OCI-LY7 (cell line): Measurements from ENCODE around the gene GAPDH. TPM values are rescaled to one million over a fixed set of nuclear protein-coding genes. Genes with fewer than 3 reads are reported as not detected.

Experiments used
- BruUV-seq: library from RNA; stranded (reverse); fragments of 400-500 nt; replicated peaks from 2 replicates; lab custom pipeline; 2021; lab: Mats Ljungman, UMichigan
- CTCF ChIA-PET: fragments of 300-600 bp; sonication (Branson Sonifier 250); formaldehyde crosslinking; loops from one replicate; lab custom pipeline; 2022; ENCODE audit warnings: antibody characterized with exemption; ENCODE audit not compliant: unreplicated experiment; lab: Charles Lee
- POLR2A ChIA-PET: fragments of 300-600 bp; sonication (Branson Sonifier 250); formaldehyde crosslinking; loops from one replicate; lab custom pipeline; 2022; ENCODE audit warnings: antibody characterized with exemption; lab: Charles Lee
- DNase-seq: peaks from one replicate; pipeline ENCODE4 v3.0.0-alpha.2; 2015; ENCODE audit warnings: low spot score
- H2AFZ ChIP-seq: fragments of 200-600 bp; sonication (generic), shearing (Covaris generic); 2 replicates; pipeline ENCODE4 v1.6.1; 2014; ENCODE audit warnings: mild to moderate bottlenecking, antibody characterized with exemption, low read length, moderate library complexity
- H3K27ac ChIP-seq: fragments of 200-600 bp; sonication (generic); 2 replicates; pipeline ENCODE4 v1.5.1; 2014; ENCODE audit warnings: mixed run types, low read depth, mild to moderate bottlenecking, moderate library complexity, low read length, inconsistent platforms; ENCODE audit not compliant: poor library complexity, severe bottlenecking
- H3K36me3 ChIP-seq: fragments of 200-600 bp; sonication (generic); 2 replicates; pipeline ENCODE4 v1.6.1; 2014; ENCODE audit warnings: mild to moderate bottlenecking, antibody characterized with exemption, low read length, moderate library complexity, mixed read lengths; ENCODE audit not compliant: insufficient read depth
- H3K4me1 ChIP-seq: fragments of 200-600 bp; sonication (generic); 2 replicates; pipeline ENCODE4 v1.5.1; 2014; ENCODE audit warnings: mild to moderate bottlenecking, low read length; ENCODE audit not compliant: insufficient read depth, poor library complexity, severe bottlenecking
- H3K4me2 ChIP-seq: fragments of 200-600 bp; sonication (generic); 2 replicates; pipeline ENCODE4 v1.6.1; 2014; ENCODE audit warnings: mild to moderate bottlenecking, low read length
- H3K4me3 ChIP-seq: fragments of 200-600 bp; sonication (generic); 2 replicates; pipeline ENCODE4 v1.5.1; 2014; ENCODE audit warnings: mild to moderate bottlenecking, low read depth, low read length; ENCODE audit not compliant: poor library complexity, severe bottlenecking
- H3K79me2 ChIP-seq: fragments of 200-600 bp; sonication (generic); 2 replicates; pipeline ENCODE4 v1.6.1; 2016; ENCODE audit warnings: low read depth, mild to moderate bottlenecking, low read length, moderate library complexity, mixed read lengths; ENCODE audit not compliant: insufficient read depth
- H3K9me2 ChIP-seq: fragments of 200-600 bp; sonication (generic); 2 replicates; pipeline ENCODE4 v1.6.1; 2016; ENCODE audit warnings: mild to moderate bottlenecking, low read length, mixed read lengths; ENCODE audit not compliant: insufficient read depth
- H3K9me3 ChIP-seq: fragments of 200-600 bp; sonication (generic); 2 replicates; pipeline ENCODE4 v1.6.1; 2014; ENCODE audit warnings: mild to moderate bottlenecking, mixed run types, low read length, mixed read lengths
- H4K20me1 ChIP-seq: fragments of 200-600 bp; sonication (generic); 2 replicates; pipeline ENCODE4 v1.6.1; 2014; ENCODE audit warnings: mild to moderate bottlenecking, antibody characterized with exemption, low read length, moderate library complexity, mixed read lengths; ENCODE audit not compliant: insufficient read depth
- CTCF ChIP-seq: fragments of 200-600 bp; sonication (generic); conservative IDR thresholded peaks from 2 replicates; pipeline ENCODE4 v1.5.1; 2014; ENCODE audit warnings: mild to moderate bottlenecking, antibody characterized with exemption, low read length, moderate library complexity, mixed read lengths
- EZH2phosphoT487 ChIP-seq: fragments of 200-600 bp; sonication (generic); IDR thresholded peaks from 2 replicates; pipeline ENCODE4 v1.6.1; 2018; ENCODE audit warnings: low read depth, borderline replicate concordance, mild to moderate bottlenecking, mixed run types, antibody characterized with exemption, low read length, moderate library complexity, mixed read lengths
- intact Hi-C: fragments of 100-400 bp; cut with micrococcal nuclease; formaldehyde crosslinking; loops from one replicate; pipeline ENCODE4 v1.10.0; 2022; ENCODE audit not compliant: unreplicated experiment
- total RNA-seq, 2 experiments: library from RNA; depleted of rRNA in 1 of 2; stranded (reverse); fragments of >200 nt in 1 of 2; shearing (Covaris generic) in 1 of 2; gene quantifications; 2 replicates each; pipeline ENCODE4 v1.2.3, GENCODE V29; 2014 to 2022

The GAPDH gene
- total RNA-seq, 2 experiments from 2014 or later = 3,801 to 4,502 TPM

DNA sequence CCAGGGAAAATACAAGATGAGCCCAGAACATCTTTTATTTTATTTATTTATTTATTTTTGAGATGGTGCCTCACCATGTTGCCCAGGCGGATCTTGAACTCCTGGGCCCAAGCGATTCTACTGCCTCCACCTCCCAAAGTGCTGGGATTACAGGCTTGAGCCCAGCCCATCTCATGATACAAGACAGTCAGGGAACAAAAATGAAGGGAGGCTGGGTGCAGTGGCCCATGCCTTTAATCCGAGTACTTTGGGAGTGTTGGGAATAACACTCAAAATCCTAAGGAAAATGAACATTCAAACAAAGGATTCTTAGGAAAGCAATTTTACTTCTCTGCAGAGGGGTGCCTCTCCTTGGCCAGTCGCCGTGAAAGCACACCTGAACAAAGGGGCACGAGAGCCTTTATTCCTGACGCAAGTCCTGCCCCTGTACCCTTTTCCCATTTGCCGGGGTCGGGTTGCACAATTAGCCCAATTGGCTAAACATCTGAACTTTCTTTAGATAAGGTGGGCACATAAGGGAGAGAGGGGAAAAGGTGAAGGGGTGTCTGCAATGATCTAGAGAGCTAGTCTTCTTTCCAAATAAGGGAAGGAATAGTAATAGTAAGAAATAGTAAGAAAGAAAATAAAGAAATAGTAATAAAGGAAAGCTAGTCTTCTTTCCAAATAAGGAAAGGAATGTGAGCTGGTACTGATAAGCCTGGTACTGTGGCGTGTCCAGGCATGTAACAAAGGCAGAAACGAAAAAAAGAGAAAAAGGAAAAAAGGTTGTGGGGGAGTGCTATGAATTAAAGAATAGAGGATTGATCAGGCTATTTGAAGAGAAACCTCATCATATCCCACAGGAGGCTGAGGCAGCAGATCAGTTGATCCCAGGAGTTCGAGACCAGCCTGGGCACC lies 27.0 kb upstream of the GAPDH start:
- intact Hi-C loops = no loop called here
- Histone ChIP-seq H4K20me1 (no peaks in the 10 kb centered on the region), H3K4me3 (no peak overlapping the region), H3K4me2 (no peak overlapping the region), H3K36me3 (peaks cover 93% of the 10 kb centered on the region), H3K4me1 (no peaks in the 10 kb centered on the region), H3K79me2 (peaks cover 45% of the 10 kb centered on the region; the same call in 1 of the 2 replicates), H3K9me2 (no peaks in the 10 kb centered on the region), H3K27ac (no peak overlapping the region), H2AFZ (no peak overlapping the region), H3K9me3 (no peaks in the 10 kb centered on the region)
- BruUV-seq = no TSS peak
- TF ChIP-seq CTCF (no peak), EZH2phosphoT487 (no peak)
- DNase-seq = no peak
- ChIA-PET CTCF (no interaction called here), POLR2A (interaction anchor here (0.6 to 0.9 kb wide), 2 partner anchors 21 to 30 kb away, joined by 3 read pairs; no protein-coding TSS in a partner anchor)

- Histone ChIP-seq H3K4me3 (no peak overlapping the region), H3K9me3 (no peaks in the 10 kb centered on the region), H3K4me2 (no peak overlapping the region), H2AFZ (no peak overlapping the region), H4K20me1 (no peaks in the 10 kb centered on the region), H3K4me1 (no peaks in the 10 kb centered on the region), H3K36me3 (peaks cover 93% of the 10 kb centered on the region), H3K27ac (no peak overlapping the region), H3K9me2 (no peaks in the 10 kb centered on the region), H3K79me2 (peaks cover 42% of the 10 kb centered on the region; the same call in 1 of the 2 replicates)
- intact Hi-C loops = no loop called here
- ChIA-PET POLR2A (interaction anchor here (0.6 to 1.3 kb wide), 3 partner anchors 13 to 31 kb away, joined by 3 to 4 read pairs (median 3); no protein-coding TSS in a partner anchor), CTCF (no interaction called here)
- BruUV-seq = no TSS peak
- no peak for TF ChIP-seq CTCF
- TF ChIP-seq EZH2phosphoT487 = no peak
- no peak for DNase-seq
These were observed 26.2 kb upstream of the GAPDH start for GRCh38 chr12:6508087-6508486.

- POLR2A ChIA-PET = interaction anchor here (0.7 kb wide), 1 partner anchor 455 kb away, joined by 5 read pairs; no protein-coding TSS in a partner anchor
- Histone ChIP-seq H3K4me3 (no peak overlapping the region), H3K27ac (no peak overlapping the region), H3K79me2 (no peaks in the 10 kb centered on the region), H3K36me3 (peaks cover 99% of the 10 kb centered on the region), H4K20me1 (no peaks in the 10 kb centered on the region), H3K4me2 (no peak overlapping the region), H3K9me3 (no peaks in the 10 kb centered on the region), H3K4me1 (no peaks in the 10 kb centered on the region), H2AFZ (no peak overlapping the region), H3K9me2 (no peaks in the 10 kb centered on the region)
- no TSS peak for BruUV-seq
- CTCF ChIA-PET = no interaction called here
- no peak for DNase-seq
- TF ChIP-seq EZH2phosphoT487 (no peak), CTCF (no peak)
- intact Hi-C loops = no loop called here
These were observed 14.1 kb upstream of the GAPDH start for GRCh38 chr12:6520186-6520585.
